Sigmoid colon (tissue), 7 donors: ENCODE results near the gene USP16. TPM values are rescaled to one million over a fixed set of nuclear protein-coding genes. Genes with fewer than 3 reads are reported as not detected.

Source experiments
- DNase-seq: peaks from one replicate; pipeline ENCODE4 v3.0.0-alpha.2; 2019
- H3K27ac ChIP-seq, 4 donors: fragments of 200-600 bp; sonication (generic); one replicate each; pipeline ENCODE4 v1.5.1; 2016 to 2019; ENCODE audit warnings: mild to moderate bottlenecking in 1 of 4
- H3K27me3 ChIP-seq, 3 donors: fragments of 200-600 bp; sonication (generic); one replicate each; pipeline ENCODE4 v1.5.1; 2019; ENCODE audit warnings: mild to moderate bottlenecking in 1 of 3
- H3K36me3 ChIP-seq, 4 donors: fragments of 200-600 bp; sonication (generic); one replicate each; pipeline ENCODE4 v1.5.1; 2016 to 2019
- H3K4me1 ChIP-seq, 4 donors: fragments of 200-600 bp; sonication (generic); one replicate each; pipeline ENCODE4 v1.5.1; 2017 to 2019
- H3K4me3 ChIP-seq, 4 donors: fragments of 200-600 bp; sonication (generic); one replicate each; pipeline ENCODE4 v1.5.1; 2017 to 2019; ENCODE audit warnings: mild to moderate bottlenecking in 2 of 4, moderate library complexity in 1 of 4
- H3K9me3 ChIP-seq, 4 donors: fragments of 200-600 bp in 3 of 4; sonication (generic) in 3 of 4; one replicate each; pipeline versions ENCODE4 v1.5.1 to v1.6.1; 2013 to 2019
- EP300 ChIP-seq, 4 donors: sonication (generic); formaldehyde crosslinking; IDR thresholded peaks; one replicate each; pipeline ENCODE4 v1.6.1; 2017; ENCODE audit warnings: antibody characterized with exemption in 4 of 4
- POLR2A ChIP-seq, 2 donors: fragments of 450-650 bp; IDR thresholded peaks; one replicate each; pipeline ENCODE4 v1.6.1; 2016; ENCODE audit warnings: antibody characterized with exemption in 2 of 2, mild to moderate bottlenecking in 2 of 2, moderate library complexity in 2 of 2
- POLR2AphosphoS5 ChIP-seq, 4 donors: sonication (generic); formaldehyde crosslinking; IDR thresholded peaks; one replicate each; pipeline ENCODE4 v1.6.1; 2017; ENCODE audit warnings: antibody characterized with exemption in 4 of 4
- WGBS, 2 donors: extraction: QIAGEN DNeasy Blood & Tissue Kit; methylation state at CpG; one replicate each; pipeline ENCODE4 v1.1.7; 2013; 5-methylcytosine and 5-hydroxymethylcytosine counted together
- intact Hi-C: fragments of 100-400 bp; cut with DNase I; formaldehyde crosslinking; loops from one replicate; pipeline ENCODE4 v1.15.1; 2023
- polyA plus RNA-seq, 3 donors: library from polyadenylated mRNA; stranded (reverse); fragments of 200-250 nt; gene quantifications; one replicate each; pipeline ENCODE4 v1.2.3, GENCODE V29; 2013
- total RNA-seq, 4 donors: library from RNA; depleted of rRNA; stranded (reverse); fragments of >200 nt; gene quantifications; one replicate each; pipeline ENCODE4 v1.1.0, GENCODE V29; 2016
- TF ChIP-seq, protein P1 (sequence below), 4 experiments: fragments of 450-650 bp in 3 of 4; fragments of 200-600 bp in 1 of 4; IDR thresholded peaks; one replicate each; pipeline ENCODE4 v1.5.1; 2016 to 2019; ENCODE audit warnings: antibody characterized with exemption in 4 of 4, mild to moderate bottlenecking in 3 of 4, moderate library complexity in 2 of 4
- donor health status: healthy with polysubstance abuse.
- donor health status: Bipolar disorder and iron deficiency.
- donor health status: healthy.

USP16 gene
- total and polyA plus RNA-seq, 7 donors: 25.3 to 53.5 (median 37.8) TPM

DNA sequence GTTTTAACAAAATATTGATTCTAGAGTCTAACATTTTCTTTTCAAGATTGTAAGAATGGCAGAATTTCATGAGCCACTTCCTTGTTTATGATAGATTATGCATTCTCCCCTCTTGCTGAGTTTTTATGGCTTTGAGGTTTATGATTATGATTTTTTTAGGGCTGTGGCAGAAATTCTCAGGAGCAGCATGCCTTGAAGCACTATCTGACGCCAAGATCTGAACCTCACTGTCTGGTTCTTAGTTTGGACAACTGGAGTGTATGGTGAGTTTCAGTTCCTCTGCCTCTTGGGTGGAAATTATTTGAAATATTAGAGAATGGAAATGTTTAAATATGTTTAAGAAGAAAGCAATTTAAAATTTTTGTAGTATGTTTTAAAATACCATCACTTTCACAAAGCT is 10.2 kb downstream of the USP16 start:
- WGBS, 2 donors: 11 to 52% methylated on average over 1 of the region's 1 CpG
- no peaks in the 10 kb centered on the region for H3K4me1 ChIP-seq
- no peak overlapping the region for H3K4me3 ChIP-seq
- TF ChIP-seq, protein P1, sequence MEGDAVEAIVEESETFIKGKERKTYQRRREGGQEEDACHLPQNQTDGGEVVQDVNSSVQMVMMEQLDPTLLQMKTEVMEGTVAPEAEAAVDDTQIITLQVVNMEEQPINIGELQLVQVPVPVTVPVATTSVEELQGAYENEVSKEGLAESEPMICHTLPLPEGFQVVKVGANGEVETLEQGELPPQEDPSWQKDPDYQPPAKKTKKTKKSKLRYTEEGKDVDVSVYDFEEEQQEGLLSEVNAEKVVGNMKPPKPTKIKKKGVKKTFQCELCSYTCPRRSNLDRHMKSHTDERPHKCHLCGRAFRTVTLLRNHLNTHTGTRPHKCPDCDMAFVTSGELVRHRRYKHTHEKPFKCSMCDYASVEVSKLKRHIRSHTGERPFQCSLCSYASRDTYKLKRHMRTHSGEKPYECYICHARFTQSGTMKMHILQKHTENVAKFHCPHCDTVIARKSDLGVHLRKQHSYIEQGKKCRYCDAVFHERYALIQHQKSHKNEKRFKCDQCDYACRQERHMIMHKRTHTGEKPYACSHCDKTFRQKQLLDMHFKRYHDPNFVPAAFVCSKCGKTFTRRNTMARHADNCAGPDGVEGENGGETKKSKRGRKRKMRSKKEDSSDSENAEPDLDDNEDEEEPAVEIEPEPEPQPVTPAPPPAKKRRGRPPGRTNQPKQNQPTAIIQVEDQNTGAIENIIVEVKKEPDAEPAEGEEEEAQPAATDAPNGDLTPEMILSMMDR (IDR thresholded peaks at IDR 0.05): no peak
- no peak for TF ChIP-seq POLR2AphosphoS5 (IDR thresholded peaks at IDR 0.05)
- TF ChIP-seq POLR2A (IDR thresholded peaks at IDR 0.05): no peak
- no peak for TF ChIP-seq EP300 (IDR thresholded peaks at IDR 0.05)
- peaks cover 5 to 97% (median 30%) of the 10 kb centered on the region in 4 donors for H3K36me3 ChIP-seq
- H3K27ac ChIP-seq: no peak overlapping the region
- DNase-seq: no peak
- intact Hi-C loops: no loop called here
- no peaks in the 10 kb centered on the region for H3K9me3 ChIP-seq
- no peaks in the 10 kb centered on the region for H3K27me3 ChIP-seq

- intact Hi-C loops: no loop called here
- peaks cover 0 to 4% (median 2%) of the 10 kb centered on the region in 4 donors for H3K4me1 ChIP-seq
- WGBS, 2 donors: 97 to 98% methylated on average over 5 of the region's 5 CpGs
- H3K4me3 ChIP-seq: no peak overlapping the region
- no peak overlapping the region for H3K27ac ChIP-seq
- H3K36me3 ChIP-seq: peaks cover 0 to 100% (median 43%) of the 10 kb centered on the region in 4 donors
- no peak for TF ChIP-seq EP300 (IDR thresholded peaks at IDR 0.05)
- TF ChIP-seq, protein P1 (IDR thresholded peaks at IDR 0.05): no peak
- no peak for TF ChIP-seq POLR2A (IDR thresholded peaks at IDR 0.05)
- no peak for TF ChIP-seq POLR2AphosphoS5 (IDR thresholded peaks at IDR 0.05)
- H3K27me3 ChIP-seq: no peaks in the 10 kb centered on the region
- H3K9me3 ChIP-seq: no peaks in the 10 kb centered on the region
- no peak for DNase-seq
These were observed 27.8 kb downstream of the USP16 start for GRCh38 chr21:29052224-29052623.

DNA sequence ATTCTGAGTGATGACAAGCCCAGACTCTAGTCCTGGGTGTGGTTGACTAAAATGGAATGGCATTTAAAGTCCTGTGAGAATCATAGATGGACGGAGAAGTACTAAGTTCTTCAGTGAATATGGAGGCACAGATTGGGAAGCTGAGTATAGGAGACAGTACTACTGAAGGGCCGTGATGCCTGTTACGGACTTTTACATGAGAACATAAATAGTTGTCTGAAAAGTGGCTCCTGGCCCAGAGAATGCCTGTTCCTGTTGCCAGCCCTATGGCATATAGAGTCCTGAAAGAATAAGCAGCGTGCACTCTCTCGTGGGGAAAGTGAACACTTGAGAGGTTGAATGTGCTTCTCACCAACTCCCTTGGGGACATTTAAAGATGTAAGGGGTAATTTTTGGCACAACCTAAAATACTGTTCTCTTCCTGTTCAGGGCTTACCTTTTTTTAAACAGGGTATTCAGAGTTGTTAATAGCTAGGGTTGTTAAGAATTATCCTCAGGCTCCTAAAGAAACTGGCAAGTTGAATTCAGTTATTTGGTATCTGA is 28.6 kb downstream of the USP16 start:
- H3K4me3 ChIP-seq: no peak overlapping the region
- TF ChIP-seq EP300 (IDR thresholded peaks at IDR 0.05) (no peak), POLR2A (IDR thresholded peaks at IDR 0.05) (no peak), POLR2AphosphoS5 (IDR thresholded peaks at IDR 0.05) (no peak)
- TF ChIP-seq, protein P1 (IDR thresholded peaks at IDR 0.05): no peak
- H3K27ac ChIP-seq: peak overlapping the region in 2 of 4 donors; percentile 6 to 19
- H3K9me3 ChIP-seq: no peaks in the 10 kb centered on the region
- H3K4me1 ChIP-seq: peaks cover 0 to 4% (median 2%) of the 10 kb centered on the region in 4 donors
- H3K36me3 ChIP-seq: peaks cover 0 to 100% (median 43%) of the 10 kb centered on the region in 4 donors
- no peak for DNase-seq
- WGBS, 2 donors: 82 to 94% methylated on average over 5 of the region's 5 CpGs
- H3K27me3 ChIP-seq: no peaks in the 10 kb centered on the region
- intact Hi-C loops: no loop called here

- H3K4me1 ChIP-seq: peaks cover 0 to 4% (median 2%) of the 10 kb centered on the region in 4 donors
- H3K4me3 ChIP-seq: no peak overlapping the region
- intact Hi-C loops: no loop called here
- TF ChIP-seq POLR2AphosphoS5 (IDR thresholded peaks at IDR 0.05) (no peak), POLR2A (IDR thresholded peaks at IDR 0.05) (no peak), EP300 (IDR thresholded peaks at IDR 0.05) (no peak)
- TF ChIP-seq, protein P1 (IDR thresholded peaks at IDR 0.05): no peak
- H3K36me3 ChIP-seq: peaks cover 0 to 100% (median 46%) of the 10 kb centered on the region in 4 donors
- H3K27me3 ChIP-seq: no peaks in the 10 kb centered on the region
- H3K9me3 ChIP-seq: no peaks in the 10 kb centered on the region
- WGBS, 2 donors: 84 to 89% methylated on average over 4 of the region's 4 CpGs
- DNase-seq: no peak
- H3K27ac ChIP-seq: peak overlapping the region in 1 of 4 donors; percentile 19
These were observed 29.2 kb downstream of the USP16 start for GRCh38 chr21:29053656-29054055.

GRCh38 chr21:29055080-29055479 is 30.6 kb downstream of the USP16 start:
- DNase-seq: no peak
- TF ChIP-seq EP300 (IDR thresholded peaks at IDR 0.05) (no peak), POLR2A (IDR thresholded peaks at IDR 0.05) (no peak), POLR2AphosphoS5 (IDR thresholded peaks at IDR 0.05) (no peak)
- TF ChIP-seq, protein P1 (IDR thresholded peaks at IDR 0.05): no peak
- Histone ChIP-seq H3K4me1 (peaks cover 0 to 4% (median 2%) of the 10 kb centered on the region in 4 donors), H3K4me3 (no peak overlapping the region), H3K27ac (no peak overlapping the region), H3K36me3 (peaks cover 12 to 100% (median 49%) of the 10 kb centered on the region in 4 donors), H3K27me3 (no peaks in the 10 kb centered on the region), H3K9me3 (no peaks in the 10 kb centered on the region)
- WGBS, 2 donors: 91 to 93% methylated on average over 5 of the region's 5 CpGs
- intact Hi-C loops: no loop called here
